Measurements from ENCODE around the gene RIN2.

- TF ChIP-seq CTCF (IDR thresholded peaks at IDR 0.05; ENCODE audit: low read depth, low read length) (no peak), EZH2phosphoT487 (IDR thresholded peaks at IDR 0.05; ENCODE audit: low read depth) (no peak)
Measured at GRCh38 chr20:19781235-19781634, 23.2 kb downstream of the RIN2 start.

All from OCI-LY3 (cell line).